T-helper 22 cell (primary cell): ENCODE data around the gene LRRN3.
"Not testable (repeated sequence)": the region's sequence is repeated elsewhere in the genome, so short reads cannot be mapped to it uniquely, and the experiment has no call there.

ENCODE experiments used
- DNase-seq: peaks from one replicate; pipeline ENCODE4 v3.0.0-alpha.2; 2020; ENCODE audit warnings: low read depth

The LRRN3 gene

GRCh38 chr7:111090846-111091245 lies at the start of gene LRRN3:
Gene LRRN3 (plus strand): TSS chr7:111091127. CDS start chr7:111122773, 31,646 bp downstream.
- no peak for DNase-seq

- DNase-seq, result no peak
These were observed 49.4 kb upstream of the LRRN3 start for GRCh38 chr7:111041577-111041976.

- no peak for DNase-seq
These were observed 48.1 kb upstream of the LRRN3 start for GRCh38 chr7:111042842-111043241.

GRCh38 chr7:111043561-111043960 lies 47.4 kb upstream of the LRRN3 start:
- DNase-seq, result no peak

GRCh38 chr7:111045449-111045848 lies 45.5 kb upstream of the LRRN3 start:
- DNase-seq, result no peak

- no peak for DNase-seq
These were observed 43.3 kb upstream of the LRRN3 start for GRCh38 chr7:111047595-111047994.

- DNase-seq, result no peak
These were observed 40.8 kb upstream of the LRRN3 start for GRCh38 chr7:111049971-111050680.

GRCh38 chr7:111050875-111051416 lies 40.0 kb upstream of the LRRN3 start:
- DNase-seq, result no peak

GRCh38 chr7:111051832-111052231 lies 39.1 kb upstream of the LRRN3 start:
- DNase-seq, result no peak

GRCh38 chr7:111053035-111053434 lies 37.9 kb upstream of the LRRN3 start:
- DNase-seq, result no peak

- no peak for DNase-seq
These were observed 34.6 kb upstream of the LRRN3 start for GRCh38 chr7:111056371-111056770.

- DNase-seq, result no peak
These were observed 33.9 kb upstream of the LRRN3 start for GRCh38 chr7:111057066-111057465.

GRCh38 chr7:111059833-111060232 lies 31.1 kb upstream of the LRRN3 start:
- DNase-seq, result no peak

- no peak for DNase-seq
These were observed 27.8 kb upstream of the LRRN3 start for GRCh38 chr7:111063166-111063565.

GRCh38 chr7:111067251-111067650 lies 23.7 kb upstream of the LRRN3 start:
- DNase-seq, result no peak

GRCh38 chr7:111067682-111068081 lies 23.2 kb upstream of the LRRN3 start:
- no peak for DNase-seq

GRCh38 chr7:111068618-111069017 lies 22.3 kb upstream of the LRRN3 start:
- no peak for DNase-seq

- DNase-seq, result no peak
These were observed 19.4 kb upstream of the LRRN3 start for GRCh38 chr7:111071556-111071955.

- not testable (repeated sequence) for DNase-seq
These were observed 18.3 kb upstream of the LRRN3 start for GRCh38 chr7:111072658-111073057.

GRCh38 chr7:111074071-111074747 lies 16.7 kb upstream of the LRRN3 start:
- DNase-seq, result no peak

- no peak for DNase-seq
These were observed 16.2 kb upstream of the LRRN3 start for GRCh38 chr7:111074748-111075146.

GRCh38 chr7:111075498-111075897 lies 15.4 kb upstream of the LRRN3 start:
- no peak for DNase-seq

GRCh38 chr7:111076205-111076604 lies 14.7 kb upstream of the LRRN3 start:
- DNase-seq, result no peak
